RKO (cell line): Measurements from ENCODE around the gene CLCN1.

Experiments
- DNase-seq: peaks from one replicate; pipeline ENCODE4 v3.0.0-alpha.2; 2016; ENCODE audit warnings: low spot score

Gene CLCN1

GRCh38 chr7:143396625-143397556, 81.0 kb downstream of the CLCN1 start:
- no peak for DNase-seq

GRCh38 chr7:143397710-143398530, 82.0 kb downstream of the CLCN1 start:
- no peak for DNase-seq

GRCh38 chr7:143398616-143399015, 82.7 kb downstream of the CLCN1 start:
- no peak for DNase-seq

GRCh38 chr7:143399151-143399550, 83.2 kb downstream of the CLCN1 start:
- DNase-seq, result no peak

GRCh38 chr7:143399642-143400041, 83.7 kb downstream of the CLCN1 start:
- no peak for DNase-seq

- DNase-seq, result no peak
Measured at GRCh38 chr7:143401265-143401664, 85.4 kb downstream of the CLCN1 start.
